ENCODE results near the gene BNC2.

The BNC2 gene

DNA sequence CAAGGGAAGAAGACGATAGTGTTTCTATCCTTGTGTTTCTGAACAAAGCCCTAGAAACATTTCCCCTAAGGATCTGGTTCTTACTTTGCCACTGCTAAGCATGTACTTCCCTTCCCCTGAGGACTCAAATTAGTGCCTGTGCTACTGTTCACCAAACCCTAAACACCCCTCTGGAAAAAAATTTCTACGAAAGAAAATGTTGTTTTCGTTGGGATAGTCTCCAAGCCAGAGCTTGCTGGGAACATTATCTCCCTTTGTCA lies 294.6 kb downstream of the BNC2 start:
- no peak overlapping the region for H3K4me3 Mint-ChIP-seq
- no peaks in the 10 kb centered on the region for H3K9me3 Mint-ChIP-seq
- no peaks in the 10 kb centered on the region for H3K36me3 Mint-ChIP-seq (ENCODE audit: low read depth)
- no peak for DNase-seq
- no peaks in the 10 kb centered on the region for H3K27me3 Mint-ChIP-seq (ENCODE audit: low read depth, poor library complexity)
- TF ChIP-seq CTCF (IDR thresholded peaks at IDR 0.05): no peak
- peaks cover 36% of the 10 kb centered on the region for H3K4me1 Mint-ChIP-seq
- no peak overlapping the region for H3K27ac Mint-ChIP-seq

GRCh38 chr9:16575142-16575985 lies 295.1 kb downstream of the BNC2 start:
- peaks cover 42% of the 10 kb centered on the region for H3K4me1 Mint-ChIP-seq
- no peaks in the 10 kb centered on the region for H3K27me3 Mint-ChIP-seq (ENCODE audit: low read depth, poor library complexity)
- no peak overlapping the region for H3K4me3 Mint-ChIP-seq
- no peaks in the 10 kb centered on the region for H3K9me3 Mint-ChIP-seq
- H3K27ac Mint-ChIP-seq: no peak overlapping the region
- no peak for TF ChIP-seq CTCF (IDR thresholded peaks at IDR 0.05)
- H3K36me3 Mint-ChIP-seq (ENCODE audit: low read depth): no peaks in the 10 kb centered on the region
- DNase-seq: no peak

GRCh38 chr9:16572005-16572734 lies 298.3 kb downstream of the BNC2 start:
- no peak for DNase-seq
- H3K4me3 Mint-ChIP-seq: no peak overlapping the region
- no peaks in the 10 kb centered on the region for H3K9me3 Mint-ChIP-seq
- no peak for TF ChIP-seq CTCF (IDR thresholded peaks at IDR 0.05)
- H3K27me3 Mint-ChIP-seq (ENCODE audit: low read depth, poor library complexity): no peaks in the 10 kb centered on the region
- no peaks in the 10 kb centered on the region for H3K36me3 Mint-ChIP-seq (ENCODE audit: low read depth)
- peaks cover 57% of the 10 kb centered on the region for H3K4me1 Mint-ChIP-seq
- peak overlapping the region; percentile 44 for H3K27ac Mint-ChIP-seq

DNA sequence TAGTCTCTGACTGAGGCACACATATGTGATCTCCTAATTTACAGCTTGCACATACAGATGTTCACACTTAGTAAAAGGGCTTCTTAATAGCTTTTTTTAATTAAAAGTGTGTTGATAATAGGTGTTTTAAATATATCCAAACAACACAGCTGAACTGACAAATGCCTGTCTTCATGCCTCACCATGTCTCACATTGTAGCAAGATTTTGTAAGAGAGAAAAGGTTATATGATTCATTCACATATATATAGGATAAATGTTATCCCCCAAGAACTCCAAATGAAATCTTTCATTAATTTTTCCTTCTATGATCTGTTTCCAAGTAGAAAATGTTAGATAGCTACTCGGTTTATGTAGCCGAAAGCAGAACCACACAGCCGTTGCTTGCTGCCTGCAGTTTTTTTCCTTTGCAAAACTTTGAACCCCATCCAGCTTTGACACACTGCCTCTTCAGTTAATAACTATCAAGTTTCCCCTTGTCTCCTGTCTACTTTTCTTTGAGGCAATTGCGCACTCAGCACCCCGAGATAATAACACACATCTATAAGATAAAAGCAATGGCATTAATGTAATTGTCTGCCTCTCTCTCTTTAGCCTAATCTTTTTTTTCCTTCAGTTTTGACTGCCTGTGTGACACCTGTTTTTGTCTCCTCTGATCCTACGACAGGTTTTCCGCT lies 299.2 kb downstream of the BNC2 start:
- no peaks in the 10 kb centered on the region for H3K9me3 Mint-ChIP-seq
- H3K36me3 Mint-ChIP-seq (ENCODE audit: low read depth): no peaks in the 10 kb centered on the region
- TF ChIP-seq CTCF (IDR thresholded peaks at IDR 0.05): no peak
- H3K27ac Mint-ChIP-seq: no peak overlapping the region
- no peak for DNase-seq
- no peaks in the 10 kb centered on the region for H3K27me3 Mint-ChIP-seq (ENCODE audit: low read depth, poor library complexity)
- H3K4me1 Mint-ChIP-seq: peaks cover 60% of the 10 kb centered on the region
- H3K4me3 Mint-ChIP-seq: no peak overlapping the region

- TF ChIP-seq CTCF (IDR thresholded peaks at IDR 0.05): no peak
- no peaks in the 10 kb centered on the region for H3K9me3 Mint-ChIP-seq
- H3K4me3 Mint-ChIP-seq: no peak overlapping the region
- H3K36me3 Mint-ChIP-seq (ENCODE audit: low read depth): no peaks in the 10 kb centered on the region
- no peak overlapping the region for H3K27ac Mint-ChIP-seq
- DNase-seq: no peak
- H3K27me3 Mint-ChIP-seq (ENCODE audit: low read depth, poor library complexity): no peaks in the 10 kb centered on the region
- peaks cover 13% of the 10 kb centered on the region for H3K4me1 Mint-ChIP-seq
Observed at GRCh38 chr9:16563446-16563845, 307.0 kb downstream of the BNC2 start.
